ENCODE measurements around the gene EGFL7.

EGFL7 gene

DNA sequence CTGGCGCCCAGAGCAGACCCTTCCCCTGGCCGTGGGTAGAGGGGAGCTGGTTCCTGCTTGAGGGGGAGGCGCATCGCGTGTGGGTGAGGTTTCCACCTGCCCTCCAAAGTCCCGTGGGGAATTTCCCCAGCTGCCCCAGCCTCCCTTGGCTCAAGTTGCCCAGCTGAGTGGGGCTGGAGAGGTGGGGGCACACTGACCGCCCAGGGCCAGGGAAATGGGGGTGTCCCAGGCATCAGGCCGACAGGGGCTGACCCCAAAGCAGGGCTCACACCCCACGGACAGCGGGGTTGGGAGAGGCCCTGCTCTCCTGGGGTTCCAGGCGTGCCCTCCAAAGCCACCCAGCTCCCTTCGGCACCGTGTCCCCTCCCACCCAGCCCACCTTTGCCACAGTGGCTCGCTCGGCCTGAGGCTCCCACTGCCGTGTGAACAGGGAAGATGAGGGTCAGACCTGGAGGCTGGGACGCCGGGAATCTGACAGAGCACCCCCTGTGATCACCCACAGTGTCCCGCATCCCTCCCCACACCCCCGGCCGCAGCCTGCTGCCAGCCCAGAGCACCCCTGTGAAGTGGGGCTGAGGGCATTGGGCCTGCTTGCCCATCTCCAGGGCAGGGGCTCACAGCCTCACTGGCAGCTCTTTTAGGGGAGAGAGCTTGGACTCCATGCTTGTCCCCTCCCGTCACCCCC is 933 bp upstream of the EGFL7 start:
- no peak for ATAC-seq

DNA sequence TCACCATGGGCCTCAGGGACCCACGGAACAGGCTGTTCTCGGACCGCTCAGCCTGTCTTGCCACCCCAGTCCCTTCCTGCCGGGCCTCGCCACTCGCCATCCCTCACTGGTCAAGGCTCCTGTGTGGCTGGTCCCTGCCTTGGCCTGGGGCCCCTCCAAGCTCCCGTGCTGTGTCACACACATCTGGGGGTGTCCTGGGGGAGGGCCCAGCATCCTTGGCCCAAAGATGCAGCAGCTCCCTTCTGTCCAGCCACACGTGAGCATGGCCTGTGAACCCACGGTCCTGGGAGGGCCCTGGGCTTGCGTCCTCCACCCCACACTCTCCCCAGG is 425 bp upstream of the EGFL7 start:
- H3K36me3 Mint-ChIP-seq, result no peaks in the 10 kb centered on the region
- H3K27ac Mint-ChIP-seq, result no peak overlapping the region
- H3K4me1 Mint-ChIP-seq, result peaks cover 7% of the 10 kb centered on the region

More for the DNA sequence above, 933 bp upstream of the EGFL7 start:
- Mint-ChIP-seq H3K27ac (no peak overlapping the region), H3K9me3 (no peaks in the 10 kb centered on the region), H3K36me3 (no peaks in the 10 kb centered on the region), H3K4me1 (peaks cover 7% of the 10 kb centered on the region), H3K4me3 (no peak overlapping the region)
- DNase-seq (ENCODE audit: low spot score in 2 of 2), result no peak

DNA sequence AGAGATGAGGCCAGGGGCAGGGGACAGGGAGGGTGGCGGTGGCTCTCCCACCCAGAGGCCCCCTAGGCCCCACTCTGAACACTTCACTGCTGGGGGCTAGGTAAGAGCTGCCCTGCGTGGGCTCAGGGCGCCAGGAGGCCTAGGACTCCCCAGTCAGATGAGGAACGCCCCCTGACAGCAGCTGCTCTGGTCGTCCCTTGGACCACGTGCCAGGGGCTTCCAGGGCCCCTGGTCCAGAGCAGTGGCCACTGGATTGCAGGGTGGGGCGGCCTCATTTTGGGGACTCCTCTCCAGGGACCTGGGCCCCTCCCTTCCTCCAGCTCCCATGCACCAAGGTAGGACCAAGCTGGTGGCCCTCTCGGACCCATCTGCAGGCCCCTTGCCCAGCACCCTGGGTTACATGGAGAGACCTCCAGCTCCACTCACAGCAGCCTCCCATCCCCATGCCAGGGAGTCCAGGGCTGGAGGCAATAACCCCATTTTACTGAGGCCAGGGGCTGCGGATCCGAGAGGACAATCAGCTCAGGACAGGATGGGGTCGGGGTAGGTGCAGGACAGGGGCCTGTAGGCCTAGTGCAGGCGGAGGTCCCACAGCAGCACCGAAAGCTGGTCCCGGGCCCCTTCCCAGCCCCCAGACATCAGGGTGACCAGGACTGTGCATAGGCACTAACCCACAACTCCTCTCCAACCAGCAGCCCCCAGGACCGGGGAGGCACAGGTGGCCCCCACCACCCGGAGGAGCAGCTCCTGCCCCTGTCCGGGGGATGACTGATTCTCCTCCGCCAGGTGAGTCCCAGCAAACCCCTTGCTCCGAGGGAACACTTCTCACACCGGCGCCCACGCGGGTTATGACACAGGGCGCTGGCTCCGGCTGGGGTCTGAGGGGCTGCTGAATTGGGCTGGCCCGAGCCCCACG is 1.5 kb downstream of the EGFL7 start:
- H3K27ac Mint-ChIP-seq, result no peak overlapping the region
- H3K4me1 Mint-ChIP-seq, result peaks cover 12% of the 10 kb centered on the region
- H3K9me3 Mint-ChIP-seq, result no peaks in the 10 kb centered on the region
- H3K36me3 Mint-ChIP-seq, result peaks cover 7% of the 10 kb centered on the region
- peak overlapping the region; percentile 73 for H3K4me3 Mint-ChIP-seq
- DNase-seq (ENCODE audit: low spot score in 2 of 2), result no peak
- ATAC-seq, result no peak

More for the DNA sequence above, 425 bp upstream of the EGFL7 start:
- H3K4me3 Mint-ChIP-seq, result no peak overlapping the region
- no peak for ATAC-seq
- no peaks in the 10 kb centered on the region for H3K9me3 Mint-ChIP-seq
- DNase-seq (ENCODE audit: low spot score in 2 of 2), result no peak

DNA sequence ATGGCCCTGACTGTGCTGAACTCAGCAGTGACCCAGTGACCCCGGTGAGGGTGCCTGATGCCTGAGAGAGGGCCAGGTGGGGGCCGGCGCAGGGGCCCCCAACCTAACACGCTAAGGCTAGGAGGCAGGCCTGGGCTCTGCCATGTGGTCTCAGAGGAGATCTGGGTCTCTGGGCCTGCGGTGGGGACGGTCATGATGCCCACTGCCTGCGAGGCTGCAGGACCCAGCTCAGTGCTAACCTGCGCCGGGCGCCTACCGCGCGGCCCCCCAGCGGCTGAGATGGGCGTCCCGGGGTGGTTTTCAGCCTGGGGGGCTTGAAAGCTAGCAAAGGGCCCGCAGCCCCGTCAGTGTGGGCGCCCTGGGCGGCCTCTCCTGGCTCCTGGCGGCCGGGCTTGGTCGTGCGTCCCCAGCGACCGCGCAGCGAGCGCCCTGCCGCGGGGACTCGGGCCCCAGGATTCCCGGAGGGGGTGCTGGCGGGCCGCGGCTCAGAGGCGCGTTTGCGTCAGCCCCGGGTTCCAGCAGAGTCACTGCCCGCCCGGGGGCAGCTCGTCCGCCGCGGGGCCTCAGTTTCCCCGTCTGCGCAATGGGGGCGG is 2.5 kb downstream of the EGFL7 start:
- ATAC-seq (peak; percentile 23), DNase-seq (ENCODE audit: low spot score in 2 of 2) (no peak)

DNA sequence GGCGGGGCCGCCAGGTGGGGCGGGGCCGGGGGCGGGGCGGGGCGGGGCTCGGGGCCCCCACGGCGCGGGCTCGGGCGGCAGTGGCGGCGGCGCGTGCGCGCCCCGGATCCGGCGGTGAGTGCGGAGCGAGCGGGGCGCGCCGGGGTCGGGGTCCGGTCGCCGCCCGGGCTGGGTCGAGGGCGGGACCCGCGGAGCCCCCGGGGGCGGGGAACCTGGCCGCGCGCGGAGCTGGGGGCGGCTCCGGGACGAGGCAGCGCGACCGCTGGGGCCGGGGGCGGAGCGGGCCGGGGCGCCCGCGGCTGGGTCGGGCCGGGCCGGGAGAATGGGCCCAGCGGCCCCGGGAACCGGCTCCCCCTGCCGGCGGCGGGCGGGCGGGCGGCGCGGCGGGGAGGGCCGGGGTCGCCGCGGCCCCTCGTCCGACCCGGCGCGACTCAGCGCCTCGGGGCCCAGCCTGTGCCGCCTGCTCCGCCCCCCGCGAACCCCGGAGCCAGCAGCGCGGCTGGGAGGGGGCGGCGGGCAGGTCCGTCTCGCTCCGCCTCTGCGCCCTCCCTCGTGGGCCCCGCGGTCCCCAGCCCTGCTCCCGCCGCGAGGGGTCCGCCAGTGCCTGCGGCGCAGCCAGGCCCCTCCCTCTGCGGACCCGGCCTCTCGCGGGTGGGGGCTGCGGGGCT is 3.1 kb downstream of the EGFL7 start:
- no peak overlapping the region for H3K27ac Mint-ChIP-seq
- DNase-seq (ENCODE audit: low spot score in 2 of 2), result no peak
- H3K36me3 Mint-ChIP-seq, result peaks cover 7% of the 10 kb centered on the region
- peaks cover 12% of the 10 kb centered on the region for H3K4me1 Mint-ChIP-seq
- ATAC-seq, result peak; percentile 26
- H3K9me3 Mint-ChIP-seq, result no peaks in the 10 kb centered on the region
- peak overlapping the region; percentile 73 for H3K4me3 Mint-ChIP-seq

More for the DNA sequence above, 2.5 kb downstream of the EGFL7 start:
- H3K4me1 Mint-ChIP-seq, result peaks cover 12% of the 10 kb centered on the region
- H3K27ac Mint-ChIP-seq, result peak overlapping the region; percentile 37
- H3K4me3 Mint-ChIP-seq, result peak overlapping the region; percentile 73
- no peaks in the 10 kb centered on the region for H3K9me3 Mint-ChIP-seq
- H3K36me3 Mint-ChIP-seq, result peaks cover 7% of the 10 kb centered on the region

DNA sequence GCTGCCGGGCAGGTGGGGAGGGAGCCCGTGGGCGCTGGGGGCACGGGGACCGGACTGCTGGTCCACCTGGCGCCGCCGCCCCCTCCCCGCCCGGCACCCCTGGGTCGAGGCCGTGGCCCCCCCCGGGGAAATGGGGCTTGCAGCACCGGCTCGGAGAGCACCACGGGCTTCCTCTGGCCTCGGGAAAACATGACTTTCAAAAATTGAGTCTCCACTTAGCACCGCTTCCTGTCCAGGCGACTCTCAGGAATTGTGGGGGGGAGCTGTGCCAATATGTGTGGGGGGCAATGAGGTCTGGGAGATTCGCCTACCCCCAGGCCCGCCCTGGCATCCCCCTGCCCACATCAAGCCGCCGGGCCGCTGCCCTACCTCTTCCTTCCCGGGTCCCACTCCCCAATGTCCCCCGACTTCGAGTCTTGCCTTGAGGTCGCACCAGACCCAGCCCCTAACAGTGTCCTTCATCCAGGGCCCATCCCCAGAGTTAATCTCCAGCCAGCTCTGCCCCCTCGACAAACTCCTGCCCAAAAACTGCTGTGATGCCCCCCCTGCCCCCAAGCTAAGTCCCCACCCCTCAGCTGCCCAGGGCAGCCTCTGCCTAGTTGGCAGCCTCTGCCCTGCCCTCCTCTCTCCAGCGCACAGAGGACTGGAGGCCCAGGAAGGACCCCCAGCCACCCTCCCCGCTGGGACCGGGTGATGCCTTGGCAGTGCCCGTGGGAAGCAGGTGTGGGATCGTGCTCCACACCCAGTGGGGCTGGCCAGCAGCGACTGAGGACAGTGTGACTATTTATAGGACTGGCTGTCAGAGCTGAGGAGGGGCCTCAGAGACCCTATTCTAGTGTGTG is 3.9 kb downstream of the EGFL7 start:
- no peak for ATAC-seq
- peaks cover 7% of the 10 kb centered on the region for H3K36me3 Mint-ChIP-seq
- H3K4me1 Mint-ChIP-seq, result peaks cover 12% of the 10 kb centered on the region
- no peak overlapping the region for H3K27ac Mint-ChIP-seq
- H3K4me3 Mint-ChIP-seq, result peak overlapping the region; percentile 53
- no peaks in the 10 kb centered on the region for H3K9me3 Mint-ChIP-seq
- no peak for DNase-seq (ENCODE audit: low spot score in 2 of 2)

DNA sequence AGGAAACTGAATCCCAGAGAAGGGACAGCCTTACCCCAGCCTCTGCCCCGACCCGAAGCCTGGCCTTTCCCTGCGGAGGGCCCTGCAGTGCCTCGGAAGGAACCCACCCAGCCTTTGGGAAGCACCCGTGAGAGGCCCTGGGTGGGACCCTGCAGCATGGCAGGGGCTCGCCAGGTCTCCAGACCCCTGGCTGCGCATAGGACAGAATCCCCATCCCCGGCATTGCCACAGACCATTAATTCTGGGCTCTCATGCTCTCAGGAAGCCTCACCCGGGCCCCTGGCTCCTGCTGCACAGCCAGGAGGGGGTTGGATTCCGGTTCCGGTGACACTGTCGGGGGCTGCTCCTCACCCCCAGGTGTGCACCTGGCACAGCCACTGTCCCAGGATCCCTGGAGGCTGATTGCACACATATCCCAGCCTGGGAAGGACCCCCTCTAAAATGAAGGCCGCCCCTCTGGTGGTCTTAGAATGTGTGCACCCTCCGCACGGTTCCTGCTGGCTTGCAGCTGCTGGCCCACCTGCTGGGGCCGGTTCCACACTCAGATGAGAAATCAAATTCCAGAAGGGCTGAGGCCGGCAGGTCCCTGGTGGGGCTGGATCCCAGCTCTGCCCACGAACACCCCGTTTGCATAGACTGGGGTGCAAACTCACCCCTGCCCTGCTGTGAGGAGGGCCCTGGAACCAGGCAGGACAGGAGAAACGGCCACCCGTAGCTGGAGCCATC is 4.7 kb downstream of the EGFL7 start:
- DNase-seq (ENCODE audit: low spot score in 2 of 2) (no peak), ATAC-seq (no peak)
- Mint-ChIP-seq H3K36me3 (peaks cover 7% of the 10 kb centered on the region), H3K4me3 (no peak overlapping the region), H3K4me1 (peaks cover 12% of the 10 kb centered on the region), H3K27ac (no peak overlapping the region), H3K9me3 (no peaks in the 10 kb centered on the region)

DNA sequence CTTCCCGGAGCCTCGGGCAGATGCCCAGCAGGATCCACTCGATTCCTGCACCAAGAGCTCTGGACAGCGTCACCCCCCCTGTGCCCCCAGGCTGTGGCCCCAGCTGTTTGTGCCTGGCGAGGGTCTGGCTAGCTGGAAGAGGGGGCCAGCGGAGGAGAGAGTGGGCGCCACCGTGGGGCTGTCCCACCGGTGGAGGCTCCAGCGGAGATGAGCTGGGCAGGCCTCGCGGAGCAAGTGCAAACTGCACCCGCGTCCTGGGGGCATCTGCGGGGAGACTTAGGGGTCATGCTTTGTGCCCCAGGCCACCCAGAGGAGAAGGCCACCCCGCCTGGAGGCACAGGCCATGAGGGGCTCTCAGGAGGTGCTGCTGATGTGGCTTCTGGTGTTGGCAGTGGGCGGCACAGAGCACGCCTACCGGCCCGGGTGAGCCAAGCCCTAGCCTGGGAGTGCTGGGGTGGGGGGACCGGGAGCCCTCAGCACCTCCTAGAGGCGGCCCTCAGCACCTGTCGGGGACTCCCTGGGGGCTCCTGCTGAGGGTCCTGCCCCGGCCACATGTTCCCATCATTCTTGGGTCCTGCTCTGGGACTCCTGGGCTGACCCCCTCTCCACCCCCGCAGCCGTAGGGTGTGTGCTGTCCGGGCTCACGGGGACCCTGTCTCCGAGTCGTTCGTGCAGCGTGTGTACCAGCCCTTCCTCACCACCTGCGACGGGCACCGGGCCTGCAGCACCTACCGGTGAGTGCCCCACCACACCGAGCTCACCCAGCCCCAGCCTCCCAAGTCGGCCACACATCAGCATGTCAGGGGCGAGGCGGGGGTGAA is 5.4 kb downstream of the EGFL7 start:
- no peak overlapping the region for H3K4me3 Mint-ChIP-seq
- H3K4me1 Mint-ChIP-seq, result peaks cover 12% of the 10 kb centered on the region
- peaks cover 7% of the 10 kb centered on the region for H3K36me3 Mint-ChIP-seq
- no peaks in the 10 kb centered on the region for H3K9me3 Mint-ChIP-seq
- DNase-seq (ENCODE audit: low spot score in 2 of 2) (no peak), ATAC-seq (no peak)
- no peak overlapping the region for H3K27ac Mint-ChIP-seq

DNA sequence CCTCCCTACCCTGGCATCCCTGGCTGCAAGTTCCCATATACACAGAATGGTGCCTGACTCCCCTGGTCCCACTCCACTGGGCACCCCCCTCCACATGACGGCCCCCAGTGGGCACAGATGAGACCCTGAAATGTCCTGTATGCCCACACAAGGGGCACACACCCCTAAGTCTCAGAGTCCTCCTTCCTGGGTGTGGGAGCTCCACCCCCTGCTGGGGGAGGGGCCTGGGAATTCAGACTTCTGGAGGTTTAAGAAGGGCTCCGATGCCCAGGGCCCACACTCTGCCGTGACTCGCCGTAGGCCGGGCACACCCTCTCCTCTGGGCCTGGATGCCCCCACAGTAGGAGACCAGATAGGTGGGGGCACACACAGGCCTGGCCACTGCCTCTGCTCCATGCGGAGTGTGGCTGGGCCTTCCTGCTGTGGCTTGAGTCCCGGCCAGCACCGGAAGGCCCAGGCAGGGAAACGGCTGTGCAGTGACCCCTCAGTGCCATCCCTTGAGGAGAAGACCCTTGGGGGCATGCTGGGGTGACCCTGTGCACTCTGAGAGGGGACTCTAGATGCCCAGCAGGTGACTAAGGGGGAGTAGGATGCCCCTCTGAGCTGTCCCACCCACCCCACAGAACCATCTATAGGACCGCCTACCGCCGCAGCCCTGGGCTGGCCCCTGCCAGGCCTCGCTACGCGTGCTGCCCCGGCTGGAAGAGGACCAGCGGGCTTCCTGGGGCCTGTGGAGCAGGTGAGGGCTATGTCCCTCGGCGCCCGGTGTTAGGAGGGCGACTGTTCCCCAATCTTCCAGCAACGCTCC is 6.5 kb downstream of the EGFL7 start:
- Mint-ChIP-seq H3K36me3 (peaks cover 11% of the 10 kb centered on the region), H3K4me1 (peaks cover 12% of the 10 kb centered on the region), H3K9me3 (no peaks in the 10 kb centered on the region), H3K27ac (no peak overlapping the region), H3K4me3 (no peak overlapping the region)
- DNase-seq (ENCODE audit: low spot score in 2 of 2), result no peak
- no peak for ATAC-seq

DNA sequence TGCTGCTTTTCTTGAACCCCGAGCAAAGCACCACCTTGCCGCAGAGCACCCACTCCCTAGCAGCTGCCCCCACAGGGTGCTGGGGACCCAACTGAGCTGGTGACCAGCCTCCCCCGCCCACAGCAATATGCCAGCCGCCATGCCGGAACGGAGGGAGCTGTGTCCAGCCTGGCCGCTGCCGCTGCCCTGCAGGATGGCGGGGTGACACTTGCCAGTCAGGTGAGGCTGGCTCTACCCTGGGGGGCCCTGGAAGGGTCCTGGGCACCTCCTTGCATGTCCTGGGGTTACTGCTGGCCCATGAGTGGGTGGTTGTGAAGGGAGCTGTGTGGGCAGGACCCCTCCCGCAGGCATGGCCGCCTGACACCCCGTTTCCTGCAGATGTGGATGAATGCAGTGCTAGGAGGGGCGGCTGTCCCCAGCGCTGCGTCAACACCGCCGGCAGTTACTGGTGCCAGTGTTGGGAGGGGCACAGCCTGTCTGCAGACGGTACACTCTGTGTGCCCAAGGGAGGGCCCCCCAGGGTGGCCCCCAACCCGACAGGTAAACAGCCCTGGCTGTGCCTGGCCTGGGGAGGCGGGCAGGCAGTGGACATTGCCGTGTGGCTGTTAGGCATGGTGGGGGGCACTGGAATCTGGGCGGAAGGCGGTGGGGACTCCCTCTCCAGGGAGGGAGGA is 7.2 kb downstream of the EGFL7 start:
- Mint-ChIP-seq H3K27ac (no peak overlapping the region), H3K4me1 (peaks cover 10% of the 10 kb centered on the region), H3K9me3 (no peaks in the 10 kb centered on the region), H3K4me3 (no peak overlapping the region), H3K36me3 (peaks cover 16% of the 10 kb centered on the region)
- ATAC-seq, result no peak
- DNase-seq (ENCODE audit: low spot score in 2 of 2), result no peak

DNA sequence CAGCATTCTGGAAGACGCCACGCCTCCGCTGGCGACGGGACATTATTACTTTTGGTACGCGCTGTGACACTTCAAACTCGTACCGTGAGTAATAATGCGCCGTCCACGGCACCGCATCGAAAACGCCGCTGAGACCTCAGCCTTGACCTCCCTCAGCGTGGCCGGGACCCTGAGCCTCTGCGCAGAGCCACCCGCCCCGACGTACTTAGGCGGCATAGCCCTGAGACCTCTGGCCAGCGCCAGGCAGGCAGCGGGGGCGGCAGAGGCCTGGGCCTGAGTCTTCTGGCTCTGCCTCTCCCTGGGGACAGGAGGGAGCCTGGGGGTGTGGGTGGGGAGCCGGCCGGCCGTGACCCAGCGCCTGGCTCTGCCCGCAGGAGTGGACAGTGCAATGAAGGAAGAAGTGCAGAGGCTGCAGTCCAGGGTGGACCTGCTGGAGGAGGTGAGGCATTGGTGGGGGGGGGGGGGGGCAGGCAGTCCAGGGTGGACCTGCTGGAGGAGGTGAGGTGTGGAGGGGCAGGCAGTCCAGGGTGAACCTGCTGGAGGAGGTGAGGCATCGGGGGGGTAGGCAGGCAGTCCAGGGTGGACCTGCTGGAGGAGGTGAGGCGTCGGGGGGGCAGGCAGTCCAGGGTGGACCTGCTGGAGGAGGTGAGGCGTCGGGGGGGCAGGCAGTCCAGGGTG is 8.0 kb downstream of the EGFL7 start:
- no peak for ATAC-seq
- H3K27ac Mint-ChIP-seq, result no peak overlapping the region
- peaks cover 5% of the 10 kb centered on the region for H3K4me1 Mint-ChIP-seq
- no peak overlapping the region for H3K4me3 Mint-ChIP-seq
- H3K9me3 Mint-ChIP-seq, result no peaks in the 10 kb centered on the region
- no peak for DNase-seq (ENCODE audit: low spot score in 2 of 2)
- peaks cover 16% of the 10 kb centered on the region for H3K36me3 Mint-ChIP-seq

DNA sequence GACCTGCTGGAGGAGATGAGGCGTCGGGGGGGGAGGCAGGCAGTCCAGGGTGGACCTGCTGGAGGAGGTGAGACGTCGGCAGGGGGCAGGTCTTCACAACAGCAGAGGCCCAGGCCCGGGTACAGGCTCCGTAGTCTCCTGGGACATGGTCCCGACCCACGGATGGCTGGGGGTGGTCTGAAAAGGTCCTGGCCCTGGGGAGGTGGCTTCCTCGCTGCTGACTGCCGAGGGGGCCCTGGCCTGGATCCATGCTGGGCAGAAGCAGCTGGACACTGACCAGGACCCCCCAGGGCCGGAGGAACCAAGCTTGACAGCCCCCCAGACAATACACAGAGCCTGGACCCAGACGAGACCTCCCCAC is 8.5 kb downstream of the EGFL7 start:
- no peak for ATAC-seq
- H3K4me1 Mint-ChIP-seq, result peaks cover 5% of the 10 kb centered on the region
- H3K27ac Mint-ChIP-seq, result peak overlapping the region; percentile 29
- H3K9me3 Mint-ChIP-seq, result no peaks in the 10 kb centered on the region
- peaks cover 16% of the 10 kb centered on the region for H3K36me3 Mint-ChIP-seq
- no peak for DNase-seq (ENCODE audit: low spot score in 2 of 2)
- H3K4me3 Mint-ChIP-seq, result no peak overlapping the region

Measured in stimulated activated effector memory CD8-positive, alpha-beta T cell treated with anti-CD3 and anti-CD28 coated beads, Interleukin-12 subunit alpha, Interleukin-12 subunit beta, amount 100 ng/mL, for 72 hours (primary cell).